K562 (cell line): Measurements from ENCODE around the gene EPN3. TPM values are rescaled to one million over a fixed set of nuclear protein-coding genes. Genes with fewer than 3 reads are reported as not detected.

Source experiments
- MAFG ChIP-seq: fragments of 450-650 bp; conservative IDR thresholded peaks from 2 replicates; pipeline ENCODE4 v1.6.1; 2016; ENCODE audit warnings: missing genetic modification characterization, missing compliant biosample characterization
- NCOR1 ChIP-seq: fragments of 450-650 bp; IDR thresholded peaks from 2 replicates; pipeline ENCODE4 v1.6.1; 2016; ENCODE audit warnings: mild to moderate bottlenecking, moderate library complexity
- NR3C1 ChIP-seq: sonication (generic); formaldehyde crosslinking; IDR thresholded peaks from 2 replicates; pipeline ENCODE4 v1.8.1; 2022; ENCODE audit warnings: missing genetic modification reagents
- THAP7 ChIP-seq: fragments of 250-450 bp; sonication (Bioruptor Pico); IDR thresholded peaks from 2 replicates; pipeline ENCODE4 v1.5.0; 2021
- TSHZ1 ChIP-seq: fragments of 250-450 bp; sonication (Bioruptor Pico); IDR thresholded peaks from 2 replicates; pipeline ENCODE4 v1.4.0; 2020; ENCODE audit warnings: mild to moderate bottlenecking, moderate library complexity
- polyA plus RNA-seq, 8 experiments: library from polyadenylated mRNA; depleted of rRNA in 4 of 8; stranded (reverse) in 5 of 8; unstranded in 3 of 8; fragments of >200 nt; fragmentation: Nextera tagmentation in 2 of 8; fragmentation: Illumina TruSeq in 1 of 8; extraction: Ambion mirVana in 2 of 8; extraction: Trizol in 1 of 8; gene quantifications; 2 replicates each; pipeline versions ENCODE4 v1.2.1 to v1.2.3, GENCODE V29; 2011 to 2014; ENCODE audit warnings: inconsistent platforms in 1 of 8, missing spikeins in 1 of 8
- total RNA-seq, 7 experiments: library from RNA; depleted of rRNA in 6 of 7; stranded (reverse); fragments of >200 nt in 6 of 7; fragmentation: Illumina TruSeq in 2 of 7; extraction: Trizol in 2 of 7; gene quantifications; 2 replicates each; pipeline versions ENCODE4 v1.2.1 to v1.2.3, GENCODE V29; 2011 to 2021; ENCODE audit warnings: low replicate concordance in 1 of 7

The EPN3 gene
- total and polyA plus RNA-seq, 9 of the 15 experiments (the other 6 are each of a cell fraction or from before 2014, with no cell fraction given) = 0.16 TPM; not detected in 8

GRCh38 chr17:50502301-50502990 lies 30.1 kb upstream of the EPN3 start (continued):
- TF ChIP-seq NCOR1 (no peak), THAP7 (CRISPR knock-in tag) (no peak), TSHZ1 (CRISPR knock-in tag) (no peak), NR3C1 (no peak), MAFG (tag) (0 out of 2 replicates have a peak, but pooled peaks have one; percentile 9)
